Measurements from ENCODE around the gene LONP1. TPM values are rescaled to one million over a fixed set of nuclear protein-coding genes. Genes with fewer than 3 reads are reported as not detected.

Gene LONP1
- polyA plus RNA-seq, 4 donors, result 41.6 to 69.2 (median 51.5) TPM

- FAIRE-seq (no peak), DNase-seq (no peak)
- H3K36me3 ChIP-seq (ENCODE audit: control insufficient read depth in 3 of 3, insufficient read depth in 2 of 3, low read depth in 1 of 3, low read length in 3 of 3), result peaks cover 9 to 82% (median 23%) of the 10 kb centered on the region in 3 donors
- H3K9me3 ChIP-seq (ENCODE audit: control insufficient read depth in 2 of 2, insufficient read depth in 1 of 2, low read depth in 1 of 2, low read length in 1 of 2), result peaks cover 0 to 5% of the 10 kb centered on the region in 2 donors
- no peaks in the 10 kb centered on the region for H3K4me1 ChIP-seq (ENCODE audit: control insufficient read depth in 3 of 3, insufficient read depth in 2 of 3, low read depth in 1 of 3, low read length in 2 of 3)
- WGBS, 3 donors, result 84 to 89% (median 88%) methylated on average over 25 to 30 of the region's 30 CpGs
- H3K27ac ChIP-seq (ENCODE audit: low read depth in 1 of 3, low read length in 2 of 3), result no peak overlapping the region
- H3K4me3 ChIP-seq (ENCODE audit: low read depth in 1 of 3, low read length in 3 of 3), result no peak overlapping the region
- no peaks in the 10 kb centered on the region for H3K27me3 ChIP-seq (ENCODE audit: control insufficient read depth in 3 of 3, insufficient read depth in 3 of 3, low read length in 3 of 3)
Observed at GRCh38 chr19:5697890-5698634, 21.9 kb downstream of the LONP1 start.

- 80% methylated on average over 22 to 25 of the region's 25 CpGs for WGBS, 3 donors
- peaks cover 0 to 8% (median 0%) of the 10 kb centered on the region in 3 donors for H3K4me1 ChIP-seq (ENCODE audit: control insufficient read depth in 3 of 3, insufficient read depth in 2 of 3, low read depth in 1 of 3, low read length in 2 of 3)
- FAIRE-seq (no peak), DNase-seq (no peak)
- no peak overlapping the region for H3K4me3 ChIP-seq (ENCODE audit: low read depth in 1 of 3, low read length in 3 of 3)
- H3K9me3 ChIP-seq (ENCODE audit: control insufficient read depth in 2 of 2, insufficient read depth in 1 of 2, low read depth in 1 of 2, low read length in 1 of 2), result peaks cover 0 to 5% of the 10 kb centered on the region in 2 donors
- no peaks in the 10 kb centered on the region for H3K27me3 ChIP-seq (ENCODE audit: control insufficient read depth in 3 of 3, insufficient read depth in 3 of 3, low read length in 3 of 3)
- peaks cover 9 to 88% (median 23%) of the 10 kb centered on the region in 3 donors for H3K36me3 ChIP-seq (ENCODE audit: control insufficient read depth in 3 of 3, insufficient read depth in 2 of 3, low read depth in 1 of 3, low read length in 3 of 3)
- no peak overlapping the region for H3K27ac ChIP-seq (ENCODE audit: low read depth in 1 of 3, low read length in 2 of 3)
Observed at GRCh38 chr19:5697022-5697889, 22.7 kb downstream of the LONP1 start.

GRCh38 chr19:5696196-5697021 lies 23.5 kb downstream of the LONP1 start:
- Histone ChIP-seq H3K36me3 (ENCODE audit: control insufficient read depth in 3 of 3, insufficient read depth in 2 of 3, low read depth in 1 of 3, low read length in 3 of 3) (peaks cover 9 to 97% (median 23%) of the 10 kb centered on the region in 3 donors), H3K27ac (ENCODE audit: low read depth in 1 of 3, low read length in 2 of 3) (no peak overlapping the region), H3K27me3 (ENCODE audit: control insufficient read depth in 3 of 3, insufficient read depth in 3 of 3, low read length in 3 of 3) (no peaks in the 10 kb centered on the region), H3K4me3 (ENCODE audit: low read depth in 1 of 3, low read length in 3 of 3) (no peak overlapping the region), H3K4me1 (ENCODE audit: control insufficient read depth in 3 of 3, insufficient read depth in 2 of 3, low read depth in 1 of 3, low read length in 2 of 3) (peaks cover 0 to 14% (median 0%) of the 10 kb centered on the region in 3 donors), H3K9me3 (ENCODE audit: control insufficient read depth in 2 of 2, insufficient read depth in 1 of 2, low read depth in 1 of 2, low read length in 1 of 2) (peaks cover 0 to 5% of the 10 kb centered on the region in 2 donors)
- FAIRE-seq (no peak), DNase-seq (no peak)
- 84 to 89% (median 88%) methylated on average over 37 to 42 of the region's 42 CpGs for WGBS, 3 donors

GRCh38 chr19:5695649-5696195 lies 24.2 kb downstream of the LONP1 start:
- DNase-seq (no peak), FAIRE-seq (no peak)
- peaks cover 0 to 14% (median 0%) of the 10 kb centered on the region in 3 donors for H3K4me1 ChIP-seq (ENCODE audit: control insufficient read depth in 3 of 3, insufficient read depth in 2 of 3, low read depth in 1 of 3, low read length in 2 of 3)
- peaks cover 9 to 96% (median 23%) of the 10 kb centered on the region in 3 donors for H3K36me3 ChIP-seq (ENCODE audit: control insufficient read depth in 3 of 3, insufficient read depth in 2 of 3, low read depth in 1 of 3, low read length in 3 of 3)
- H3K27ac ChIP-seq (ENCODE audit: low read depth in 1 of 3, low read length in 2 of 3), result no peak overlapping the region
- H3K9me3 ChIP-seq (ENCODE audit: control insufficient read depth in 2 of 2, insufficient read depth in 1 of 2, low read depth in 1 of 2, low read length in 1 of 2), result no peaks in the 10 kb centered on the region
- H3K27me3 ChIP-seq (ENCODE audit: control insufficient read depth in 3 of 3, insufficient read depth in 3 of 3, low read length in 3 of 3), result no peaks in the 10 kb centered on the region
- H3K4me3 ChIP-seq (ENCODE audit: low read depth in 1 of 3, low read length in 3 of 3), result no peak overlapping the region
- 84 to 85% (median 85%) methylated on average over 28 of the region's 28 CpGs for WGBS, 3 donors

GRCh38 chr19:5694956-5695648 lies 24.8 kb downstream of the LONP1 start:
- WGBS, 3 donors, result 87 to 92% (median 89%) methylated on average over 8 of the region's 8 CpGs
- H3K4me1 ChIP-seq (ENCODE audit: control insufficient read depth in 3 of 3, insufficient read depth in 2 of 3, low read depth in 1 of 3, low read length in 2 of 3), result peaks cover 0 to 14% (median 0%) of the 10 kb centered on the region in 3 donors
- H3K27ac ChIP-seq (ENCODE audit: low read depth in 1 of 3, low read length in 2 of 3), result no peak overlapping the region
- no peaks in the 10 kb centered on the region for H3K27me3 ChIP-seq (ENCODE audit: control insufficient read depth in 3 of 3, insufficient read depth in 3 of 3, low read length in 3 of 3)
- H3K4me3 ChIP-seq (ENCODE audit: low read depth in 1 of 3, low read length in 3 of 3), result no peak overlapping the region
- peaks cover 6 to 90% (median 23%) of the 10 kb centered on the region in 3 donors for H3K36me3 ChIP-seq (ENCODE audit: control insufficient read depth in 3 of 3, insufficient read depth in 2 of 3, low read depth in 1 of 3, low read length in 3 of 3)
- no peak for FAIRE-seq
- DNase-seq, result no peak
- H3K9me3 ChIP-seq (ENCODE audit: control insufficient read depth in 2 of 2, insufficient read depth in 1 of 2, low read depth in 1 of 2, low read length in 1 of 2), result no peaks in the 10 kb centered on the region

- H3K27ac ChIP-seq (ENCODE audit: low read depth in 1 of 3, low read length in 2 of 3), result no peak overlapping the region
- peaks cover 6 to 84% (median 23%) of the 10 kb centered on the region in 3 donors for H3K36me3 ChIP-seq (ENCODE audit: control insufficient read depth in 3 of 3, insufficient read depth in 2 of 3, low read depth in 1 of 3, low read length in 3 of 3)
- peaks cover 0 to 14% (median 0%) of the 10 kb centered on the region in 3 donors for H3K4me1 ChIP-seq (ENCODE audit: control insufficient read depth in 3 of 3, insufficient read depth in 2 of 3, low read depth in 1 of 3, low read length in 2 of 3)
- 89 to 92% (median 91%) methylated on average over 41 to 45 of the region's 45 CpGs for WGBS, 3 donors
- DNase-seq (no peak), FAIRE-seq (no peak)
- H3K9me3 ChIP-seq (ENCODE audit: control insufficient read depth in 2 of 2, insufficient read depth in 1 of 2, low read depth in 1 of 2, low read length in 1 of 2), result no peaks in the 10 kb centered on the region
- H3K4me3 ChIP-seq (ENCODE audit: low read depth in 1 of 3, low read length in 3 of 3), result no peak overlapping the region
- H3K27me3 ChIP-seq (ENCODE audit: control insufficient read depth in 3 of 3, insufficient read depth in 3 of 3, low read length in 3 of 3), result no peaks in the 10 kb centered on the region
Observed at GRCh38 chr19:5694167-5694955, 25.6 kb downstream of the LONP1 start.
